ENCODE results near the gene WRAP53. TPM values are rescaled to one million over a fixed set of nuclear protein-coding genes. Genes with fewer than 3 reads are reported as not detected.
A peak's percentile ranks its signal among the peaks of the same experiment; 100 is the strongest.

WRAP53 gene
- total RNA-seq, 1 donor = 6.0 TPM

- DNase-seq (ENCODE audit: low read depth) = no peak
- H3K4me3 ChIP-seq (ENCODE audit: low read depth, low read length) = no peak overlapping the region
- TF ChIP-seq CTCF (IDR thresholded peaks at IDR 0.05; ENCODE audit: insufficient read depth, low read depth, low read length) = no peak
Measured at GRCh38 chr17:7697828-7698588, 9.7 kb downstream of the WRAP53 start.

GRCh38 chr17:7700510-7700909, 12.2 kb downstream of the WRAP53 start:
- no peak for TF ChIP-seq CTCF (IDR thresholded peaks at IDR 0.05; ENCODE audit: insufficient read depth, low read depth, low read length)
- no peak for DNase-seq (ENCODE audit: low read depth)
- no peak overlapping the region for H3K4me3 ChIP-seq (ENCODE audit: low read depth, low read length)

GRCh38 chr17:7701681-7702080, 13.4 kb downstream of the WRAP53 start:
- no peak for TF ChIP-seq CTCF (IDR thresholded peaks at IDR 0.05; ENCODE audit: insufficient read depth, low read depth, low read length)
- no peak overlapping the region for H3K4me3 ChIP-seq (ENCODE audit: low read depth, low read length)
- no peak for DNase-seq (ENCODE audit: low read depth)

- no peak for DNase-seq (ENCODE audit: low read depth)
- H3K4me3 ChIP-seq (ENCODE audit: low read depth, low read length) = no peak overlapping the region
- TF ChIP-seq CTCF (IDR thresholded peaks at IDR 0.05; ENCODE audit: insufficient read depth, low read depth, low read length) = no peak
Measured at GRCh38 chr17:7702776-7703175, 14.5 kb downstream of the WRAP53 start.

- DNase-seq (ENCODE audit: low read depth) = peak; percentile 52
- no peak for TF ChIP-seq CTCF (IDR thresholded peaks at IDR 0.05; ENCODE audit: insufficient read depth, low read depth, low read length)
- peak overlapping the region; percentile 62 for H3K4me3 ChIP-seq (ENCODE audit: low read depth, low read length)
Measured at GRCh38 chr17:7703584-7704479, 15.6 kb downstream of the WRAP53 start.

GRCh38 chr17:7704601-7705268, 16.5 kb downstream of the WRAP53 start, which contains the start of gene EFNB3:
Gene EFNB3 (plus strand): TSS chr17:7705202. CDS start chr17:7705599, 397 bp downstream.
- peak within 1 kb of the TSS; percentile 62 for H3K4me3 ChIP-seq (ENCODE audit: low read depth, low read length)
- DNase-seq (ENCODE audit: low read depth) = peak; percentile 37
- no peak for TF ChIP-seq CTCF (IDR thresholded peaks at IDR 0.05; ENCODE audit: insufficient read depth, low read depth, low read length)

Data from fibroblast of villous mesenchyme (primary cell).